Measurements from ENCODE around the gene REG4.

DNA sequence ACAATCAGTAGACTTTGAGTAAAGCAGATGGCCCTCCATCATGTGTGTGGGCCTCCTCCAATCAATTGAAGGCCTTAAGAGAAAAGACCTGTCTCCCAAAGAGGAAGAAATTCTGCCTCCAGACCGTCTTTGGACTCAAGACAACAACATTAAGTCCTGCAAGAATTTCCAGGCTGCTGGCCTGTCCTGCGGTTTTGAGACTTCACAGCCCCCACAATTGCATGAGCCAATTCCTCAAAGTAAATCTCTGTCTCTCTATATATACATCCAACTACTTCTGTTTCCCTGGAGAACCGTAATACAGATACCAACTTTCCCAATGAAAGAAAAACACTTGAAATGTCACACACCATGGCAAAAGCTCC is 16.4 kb downstream of the REG4 start:
- no peak for TF ChIP-seq ARNT (IDR thresholded peaks at IDR 0.05)
- no peak for TF ChIP-seq FOSL1 (CRISPR knock-in tag; IDR thresholded peaks at IDR 0.05; ENCODE audit: borderline replicate concordance)
- TF ChIP-seq, protein P1, sequence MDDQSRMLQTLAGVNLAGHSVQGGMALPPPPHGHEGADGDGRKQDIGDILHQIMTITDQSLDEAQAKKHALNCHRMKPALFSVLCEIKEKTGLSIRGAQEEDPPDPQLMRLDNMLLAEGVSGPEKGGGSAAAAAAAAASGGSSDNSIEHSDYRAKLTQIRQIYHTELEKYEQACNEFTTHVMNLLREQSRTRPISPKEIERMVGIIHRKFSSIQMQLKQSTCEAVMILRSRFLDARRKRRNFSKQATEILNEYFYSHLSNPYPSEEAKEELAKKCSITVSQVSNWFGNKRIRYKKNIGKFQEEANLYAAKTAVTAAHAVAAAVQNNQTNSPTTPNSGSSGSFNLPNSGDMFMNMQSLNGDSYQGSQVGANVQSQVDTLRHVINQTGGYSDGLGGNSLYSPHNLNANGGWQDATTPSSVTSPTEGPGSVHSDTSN (CRISPR knock-in tag; IDR thresholded peaks at IDR 0.05; ENCODE audit: borderline replicate concordance) = no peak

All from HepG2 (cell line).